HepG2 (cell line): ENCODE measurements around the gene GRHL3. TPM values are rescaled to one million over a fixed set of nuclear protein-coding genes. Genes with fewer than 3 reads are reported as not detected.

Experiments used
- ATAC-seq: fragments of 200-7000 bp; cut with Tn5 transposase; 3 replicates; pipeline ENCODE4 v1.9.1; 2020; ENCODE audit warnings: mild to moderate bottlenecking, moderate library complexity
- BruUV-seq: library from RNA; stranded (reverse); fragments of 400-500 nt; replicated peaks from 2 replicates; lab custom pipeline; 2021; lab: Mats Ljungman, UMichigan
- CTCF ChIA-PET: fragments of 300-600 bp; formaldehyde crosslinking; extraction: SDS; loops from one replicate; lab custom pipeline; 2021; ENCODE audit warnings: low total read pairs, inconsistent platforms, low intra/inter-chr PET ratio; lab: Yijun Ruan, JAX
- POLR2A ChIA-PET: fragments of 350-600 bp; sonication (Branson Sonifier 250); formaldehyde crosslinking; loops from one replicate; lab custom pipeline; 2020; ENCODE audit warnings: antibody characterized with exemption, inconsistent platforms; lab: Yijun Ruan, JAX
- DNase-seq: peaks from one replicate; pipeline ENCODE4 v3.0.0-alpha.2; 2015; ENCODE audit warnings: low spot score
- FAIRE-seq: peaks from 3 replicates; lab custom pipeline; 2011; peaks lifted over from hg19 to GRCh38; lab: Jason Lieb, UNC
- H2AFZ ChIP-seq: one replicate; pipeline ENCODE4 v1.6.1; 2011; ENCODE audit warnings: low read length, inconsistent platforms
- H3K27ac ChIP-seq: fragments of 300-600 bp; 3 replicates; pipeline ENCODE4 v1.8.0; 2011; ENCODE audit warnings: mixed run types, mild to moderate bottlenecking, mixed read lengths, low read length, inconsistent platforms; ENCODE audit not compliant: insufficient read depth; ENCODE audit errors: extremely low read length
- H3K27me3 ChIP-seq, 2 experiments: fragments of 200-600 bp in 1 of 2; 2 replicates in 1 of 2; 3 replicates in 1 of 2; pipeline versions ENCODE4 v1.6.0 to v1.8.0; 2011; ENCODE audit warnings: low read length in 2 of 2, mild to moderate bottlenecking in 2 of 2, moderate library complexity in 2 of 2, inconsistent platforms in 1 of 2; ENCODE audit not compliant: insufficient read depth in 2 of 2, control insufficient read depth in 1 of 2
- H3K36me3 ChIP-seq, 2 experiments: fragments of 200-600 bp in 1 of 2; replicated peaks in 1 of 2; 2 replicates in 1 of 2; 3 replicates in 1 of 2; pipeline versions ENCODE4 v1.5.1 to v1.8.0; 2011; ENCODE audit warnings: low read length in 2 of 2, inconsistent platforms in 1 of 2; ENCODE audit not compliant: insufficient read depth in 2 of 2, control insufficient read depth in 1 of 2
- H3K4me1 ChIP-seq: 2 replicates; pipeline ENCODE4 v1.5.1; 2012; ENCODE audit warnings: low read length, inconsistent platforms; ENCODE audit not compliant: insufficient read depth
- H3K4me2 ChIP-seq: 2 replicates; pipeline ENCODE4 v1.6.0; 2011; ENCODE audit warnings: low read depth, low read length, inconsistent platforms
- H3K4me3 ChIP-seq, 3 experiments: fragments of 200-600 bp in 1 of 3; sonication (generic), shearing (Covaris generic) in 1 of 3; replicated peaks in 1 of 3; 2 replicates each; pipeline ENCODE4 v1.5.1; 2011 to 2016; ENCODE audit warnings: low read length in 3 of 3, inconsistent platforms in 2 of 3, low read depth in 2 of 3, mild to moderate bottlenecking in 2 of 3, control low read depth in 1 of 3, mixed read lengths in 1 of 3; ENCODE audit not compliant: insufficient read depth in 1 of 3
- H3K79me2 ChIP-seq: one replicate; pipeline ENCODE4 v1.6.1; 2011; ENCODE audit warnings: low read length, inconsistent platforms; ENCODE audit not compliant: insufficient read depth
- H3K9ac ChIP-seq: 2 replicates; pipeline ENCODE4 v1.6.0; 2011; ENCODE audit warnings: mild to moderate bottlenecking, low read depth, low read length, inconsistent platforms; ENCODE audit not compliant: insufficient read depth
- H3K9me3 ChIP-seq: 2 replicates; pipeline ENCODE4 v1.5.1; 2012; ENCODE audit warnings: mild to moderate bottlenecking, low read length
- H4K20me1 ChIP-seq: 2 replicates; pipeline ENCODE4 v1.6.0; 2011; ENCODE audit warnings: inconsistent platforms, mild to moderate bottlenecking, low read length, moderate library complexity; ENCODE audit not compliant: insufficient read depth
- CENPT ChIP-seq: sonication (generic); formaldehyde crosslinking; IDR thresholded peaks from 2 replicates; pipeline ENCODE4 v1.8.0; 2022; ENCODE audit warnings: low read depth, mild to moderate bottlenecking, moderate library complexity, missing genetic modification reagents
- E2F2 ChIP-seq: sonication (generic); formaldehyde crosslinking; IDR thresholded peaks from 2 replicates; pipeline ENCODE4 v1.4.0; 2020; ENCODE audit warnings: missing genetic modification reagents, borderline replicate concordance
- ETV6 ChIP-seq: sonication (generic); formaldehyde crosslinking; conservative IDR thresholded peaks from 2 replicates; pipeline ENCODE4 v1.4.0; 2020; ENCODE audit warnings: missing genetic modification reagents
- PAXIP1 ChIP-seq: sonication (generic); formaldehyde crosslinking; conservative IDR thresholded peaks from 2 replicates; pipeline ENCODE4 v1.4.0; 2020; ENCODE audit warnings: mild to moderate bottlenecking, missing genetic modification reagents, moderate library complexity
- POGZ ChIP-seq: sonication (generic); formaldehyde crosslinking; IDR thresholded peaks from 2 replicates; pipeline ENCODE4 v1.4.0; 2020; ENCODE audit warnings: mild to moderate bottlenecking, missing genetic modification reagents
- SMC3 ChIP-seq: IDR thresholded peaks from 2 replicates; pipeline ENCODE4 v1.6.1; 2011; ENCODE audit warnings: low read length, improper control_type of control experiment
- TEAD2 ChIP-seq: sonication (generic); formaldehyde crosslinking; IDR thresholded peaks from 2 replicates; pipeline ENCODE4 v1.9.0; 2021; ENCODE audit warnings: missing genetic modification reagents
- ZBTB33 ChIP-seq: sonication (generic); formaldehyde crosslinking; IDR thresholded peaks from 2 replicates; pipeline ENCODE4 v1.4.0; 2020; ENCODE audit warnings: missing genetic modification reagents
- WGBS: methylation state at CpG from one replicate; pipeline ENCODE4 v1.1.6; 2017; ENCODE audit warnings: low lambda C conversion rate; 5-methylcytosine and 5-hydroxymethylcytosine counted together
- in situ Hi-C: cut with HindIII; loops from 2 replicates; pipeline ENCODE4 v1.10.0; 2017; ENCODE audit warnings: low pct_unique_long_range_greater_than_20kb; ENCODE audit not compliant: extremely low pct_ligation_motif_present
- intact Hi-C: fragments of 100-400 bp; cut with micrococcal nuclease; formaldehyde crosslinking; loops from one replicate; pipeline ENCODE4 v1.10.0; 2022; ENCODE audit not compliant: unreplicated experiment
- polyA plus RNA-seq, 8 experiments: library from polyadenylated mRNA; depleted of rRNA in 3 of 8; stranded (reverse) in 7 of 8; unstranded in 1 of 8; fragments of >200 nt; fragmentation: Illumina TruSeq in 4 of 8; extraction: Trizol in 4 of 8; gene quantifications; 2 replicates each; pipeline versions ENCODE4 v1.2.1 to v1.2.3, GENCODE V29; 2011 to 2016; ENCODE audit warnings: low read depth in 4 of 8, missing spikeins in 1 of 8, mixed read lengths in 1 of 8; ENCODE audit not compliant: insufficient read depth in 1 of 8
- total RNA-seq, 5 experiments: library from RNA; depleted of rRNA; stranded (reverse); fragments of >200 nt; fragmentation: Illumina TruSeq; extraction: Trizol; gene quantifications; 2 replicates each; pipeline ENCODE4 v1.2.3, GENCODE V29; 2016; ENCODE audit warnings: low read depth in 1 of 5

The GRHL3 gene
- total and polyA plus RNA-seq, 2 of the 13 experiments (the other 11 are each of a cell fraction or from before 2014, with no cell fraction given): not detected

GRCh38 chr1:24362982-24363614, 43.9 kb downstream of the GRHL3 start (continued):
- TF ChIP-seq ZBTB33 (CRISPR knock-in tag) (no peak), TEAD2 (no peak), PAXIP1 (no peak), POGZ (CRISPR knock-in tag) (no peak)
- TF ChIP-seq, all 625 proteins: peak for 0

- Histone ChIP-seq H3K4me2 (no peak overlapping the region), H3K9me3 (no peaks in the 10 kb centered on the region), H3K36me3 (no peaks in the 10 kb centered on the region), H2AFZ (no peak overlapping the region), H3K27me3 (no peaks in the 10 kb centered on the region), H3K4me3 (no peak overlapping the region), H3K4me1 (no peaks in the 10 kb centered on the region), H3K27ac (no peak overlapping the region), H4K20me1 (no peaks in the 10 kb centered on the region), H3K79me2 (no peaks in the 10 kb centered on the region), H3K9ac (no peak overlapping the region)
- in situ Hi-C loops (no loop called here), intact Hi-C loops (no loop called here)
- ChIA-PET CTCF (no interaction called here), POLR2A (no interaction called here)
- no peak for TF ChIP-seq ETV6
- TF ChIP-seq SMC3: no peak
- TF ChIP-seq CENPT (CRISPR knock-in tag): no peak
- no peak for TF ChIP-seq E2F2 (CRISPR knock-in tag)
- ATAC-seq (no peak), DNase-seq (no peak), FAIRE-seq (no peak)
- 77% methylated on average over 7 of the region's 7 CpGs for WGBS
- BruUV-seq: no TSS peak
These were observed 44.8 kb downstream of the GRHL3 start for GRCh38 chr1:24363994-24364393.
